ENCODE measurements around the gene CCDC92. TPM values are rescaled to one million over a fixed set of nuclear protein-coding genes. Genes with fewer than 3 reads are reported as not detected.

The CCDC92 gene
- total RNA-seq, 4 donors from 2014 or later, result 23.1 to 33.3 (median 30.9) TPM

DNA sequence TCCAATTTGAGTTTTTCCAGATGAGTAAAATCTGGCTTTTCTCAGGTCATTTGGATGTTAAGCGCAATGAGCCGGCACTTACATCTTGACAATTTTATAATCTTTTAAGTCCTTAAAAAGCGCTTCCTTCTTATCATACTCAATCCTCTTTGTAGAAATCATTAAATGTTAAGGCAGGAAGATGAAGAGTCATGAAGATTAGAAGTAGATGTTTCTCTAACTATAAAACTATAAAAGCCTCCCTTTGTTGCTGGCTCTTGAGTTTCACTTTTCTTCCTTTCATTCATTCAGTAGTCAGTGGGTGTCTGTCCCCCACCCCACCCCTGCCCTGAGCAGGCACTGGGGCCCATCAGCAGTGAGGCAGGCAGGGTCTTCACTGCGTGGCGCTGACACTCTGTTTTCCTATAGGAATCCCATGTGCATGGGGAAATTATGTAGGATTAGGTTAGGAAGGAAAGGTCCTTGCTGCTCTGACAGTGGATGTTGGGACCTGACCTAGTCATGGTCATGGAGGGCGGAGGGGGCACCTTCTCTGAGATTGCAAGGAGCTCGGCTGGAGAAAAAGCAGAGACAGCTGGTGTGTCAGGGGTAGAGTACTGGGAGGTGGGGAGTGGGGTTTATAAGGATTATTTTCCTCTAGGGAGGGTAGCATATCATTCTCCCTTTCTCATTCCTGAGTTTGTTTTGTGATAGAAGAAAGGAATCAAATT, 65.8 kb downstream of the CCDC92 start:
- no peak for TF ChIP-seq POLR2A (IDR thresholded peaks at IDR 0.05)
- TF ChIP-seq, protein P1, sequence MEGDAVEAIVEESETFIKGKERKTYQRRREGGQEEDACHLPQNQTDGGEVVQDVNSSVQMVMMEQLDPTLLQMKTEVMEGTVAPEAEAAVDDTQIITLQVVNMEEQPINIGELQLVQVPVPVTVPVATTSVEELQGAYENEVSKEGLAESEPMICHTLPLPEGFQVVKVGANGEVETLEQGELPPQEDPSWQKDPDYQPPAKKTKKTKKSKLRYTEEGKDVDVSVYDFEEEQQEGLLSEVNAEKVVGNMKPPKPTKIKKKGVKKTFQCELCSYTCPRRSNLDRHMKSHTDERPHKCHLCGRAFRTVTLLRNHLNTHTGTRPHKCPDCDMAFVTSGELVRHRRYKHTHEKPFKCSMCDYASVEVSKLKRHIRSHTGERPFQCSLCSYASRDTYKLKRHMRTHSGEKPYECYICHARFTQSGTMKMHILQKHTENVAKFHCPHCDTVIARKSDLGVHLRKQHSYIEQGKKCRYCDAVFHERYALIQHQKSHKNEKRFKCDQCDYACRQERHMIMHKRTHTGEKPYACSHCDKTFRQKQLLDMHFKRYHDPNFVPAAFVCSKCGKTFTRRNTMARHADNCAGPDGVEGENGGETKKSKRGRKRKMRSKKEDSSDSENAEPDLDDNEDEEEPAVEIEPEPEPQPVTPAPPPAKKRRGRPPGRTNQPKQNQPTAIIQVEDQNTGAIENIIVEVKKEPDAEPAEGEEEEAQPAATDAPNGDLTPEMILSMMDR (IDR thresholded peaks at IDR 0.05), result no peak
- H3K4me3 ChIP-seq, result no peak overlapping the region
- no peaks in the 10 kb centered on the region for H3K4me1 ChIP-seq
- peak in 1 of 3 donors; percentile 11 for DNase-seq
- H3K9me3 ChIP-seq, result no peaks in the 10 kb centered on the region
- no peak overlapping the region for H3K27ac ChIP-seq
- no peaks in the 10 kb centered on the region for H3K27me3 ChIP-seq
- H3K36me3 ChIP-seq, result no peaks in the 10 kb centered on the region

- DNase-seq, result peak; percentile 45 to 82 (median 54)
- Histone ChIP-seq H3K9me3 (no peaks in the 10 kb centered on the region), H3K27me3 (no peaks in the 10 kb centered on the region), H3K4me1 (no peaks in the 10 kb centered on the region), H3K4me3 (no peak overlapping the region), H3K36me3 (no peaks in the 10 kb centered on the region), H3K27ac (no peak overlapping the region)
- no peak for TF ChIP-seq POLR2A (IDR thresholded peaks at IDR 0.05)
- TF ChIP-seq, protein P1 (IDR thresholded peaks at IDR 0.05), result peak; percentile 70 to 86 (median 82)
These were observed 67.2 kb downstream of the CCDC92 start for GRCh38 chr12:123905319-123905925.

DNA sequence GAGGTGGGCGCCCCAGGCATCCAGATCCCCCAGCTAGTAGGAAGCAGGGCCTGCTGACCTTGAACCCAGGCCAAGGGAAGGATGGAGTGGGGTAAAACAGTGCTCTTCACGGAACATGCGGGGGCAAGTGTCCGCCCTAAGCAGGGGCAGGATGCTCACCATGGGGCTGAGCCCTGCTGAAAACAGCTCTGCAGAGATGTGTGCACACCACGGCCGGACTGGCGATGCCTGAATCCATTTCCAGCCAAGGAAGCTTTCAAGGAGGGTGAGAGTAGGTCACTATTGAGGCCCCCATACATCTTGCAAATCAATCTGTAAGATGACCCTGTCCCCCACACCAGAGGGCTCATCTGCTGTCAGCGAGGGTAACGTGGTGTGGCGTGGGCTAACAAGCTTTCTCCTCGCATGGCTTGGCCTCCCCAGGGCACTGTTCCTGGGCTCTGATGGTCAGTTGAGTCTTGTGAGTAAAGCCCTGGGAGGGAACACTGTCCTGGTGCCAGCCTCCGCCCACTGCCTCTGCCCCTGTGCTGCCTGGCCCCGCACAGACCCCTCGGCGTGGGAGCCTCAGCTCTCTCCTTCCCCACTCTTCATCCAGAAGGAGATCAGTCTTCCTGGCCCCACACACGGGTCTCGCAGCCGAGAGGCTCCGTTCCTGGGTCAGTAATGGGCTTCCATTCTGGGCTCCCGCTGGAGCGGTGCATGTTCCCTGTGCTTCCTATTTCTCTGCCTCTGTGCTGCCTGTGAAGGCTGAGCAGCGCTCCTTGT, 69.1 kb downstream of the CCDC92 start:
- H3K27me3 ChIP-seq, result no peaks in the 10 kb centered on the region
- no peaks in the 10 kb centered on the region for H3K9me3 ChIP-seq
- H3K4me3 ChIP-seq, result no peak overlapping the region
- no peak overlapping the region for H3K27ac ChIP-seq
- no peaks in the 10 kb centered on the region for H3K36me3 ChIP-seq
- H3K4me1 ChIP-seq, result no peaks in the 10 kb centered on the region
- TF ChIP-seq, protein P1 (IDR thresholded peaks at IDR 0.05), result no peak
- TF ChIP-seq POLR2A (IDR thresholded peaks at IDR 0.05), result no peak
- DNase-seq, result no peak

GRCh38 chr12:123902821-123903220, 69.8 kb downstream of the CCDC92 start:
- H3K27ac ChIP-seq, result no peak overlapping the region
- H3K36me3 ChIP-seq, result no peaks in the 10 kb centered on the region
- no peaks in the 10 kb centered on the region for H3K27me3 ChIP-seq
- no peak for DNase-seq
- no peaks in the 10 kb centered on the region for H3K9me3 ChIP-seq
- H3K4me1 ChIP-seq, result no peaks in the 10 kb centered on the region
- no peak overlapping the region for H3K4me3 ChIP-seq
- TF ChIP-seq, protein P1 (IDR thresholded peaks at IDR 0.05), result no peak
- TF ChIP-seq POLR2A (IDR thresholded peaks at IDR 0.05), result no peak

DNA sequence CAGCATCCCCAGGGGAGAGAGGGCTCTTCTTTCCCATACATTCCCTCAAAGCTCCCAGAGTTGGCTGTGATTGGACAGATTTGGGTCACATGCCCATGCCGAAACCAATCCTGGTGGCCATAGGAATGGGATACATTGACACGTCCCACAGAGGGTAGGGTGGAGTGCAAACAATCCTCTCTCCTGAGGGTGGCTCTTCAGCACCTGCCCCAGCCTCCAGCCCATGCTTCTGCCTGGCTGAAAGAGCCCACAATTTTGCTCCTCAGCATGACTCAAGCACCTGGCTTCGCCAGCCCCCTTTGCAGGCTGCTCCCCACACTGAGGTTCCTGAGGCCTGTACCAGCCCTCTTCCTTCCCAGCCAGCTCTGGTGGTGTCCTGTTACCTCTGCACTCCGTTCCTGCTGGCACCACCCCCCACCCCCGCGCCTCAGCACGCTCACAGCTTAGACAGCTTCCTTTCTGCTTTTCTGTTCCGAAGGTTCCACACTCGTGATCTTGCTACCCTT, 71.7 kb downstream of the CCDC92 start:
- DNase-seq, result no peak
- no peaks in the 10 kb centered on the region for H3K9me3 ChIP-seq
- no peak overlapping the region for H3K27ac ChIP-seq
- H3K4me1 ChIP-seq, result no peaks in the 10 kb centered on the region
- no peaks in the 10 kb centered on the region for H3K27me3 ChIP-seq
- no peaks in the 10 kb centered on the region for H3K36me3 ChIP-seq
- TF ChIP-seq, protein P1 (IDR thresholded peaks at IDR 0.05), result no peak
- TF ChIP-seq POLR2A (IDR thresholded peaks at IDR 0.05), result no peak
- H3K4me3 ChIP-seq, result no peak overlapping the region
